ENCODE data around the gene RAD9A. TPM values are rescaled to one million over a fixed set of nuclear protein-coding genes. Genes with fewer than 3 reads are reported as not detected.

Gene RAD9A
- total RNA-seq: 30.7 and 31.6 TPM in 2 replicates

DNA sequence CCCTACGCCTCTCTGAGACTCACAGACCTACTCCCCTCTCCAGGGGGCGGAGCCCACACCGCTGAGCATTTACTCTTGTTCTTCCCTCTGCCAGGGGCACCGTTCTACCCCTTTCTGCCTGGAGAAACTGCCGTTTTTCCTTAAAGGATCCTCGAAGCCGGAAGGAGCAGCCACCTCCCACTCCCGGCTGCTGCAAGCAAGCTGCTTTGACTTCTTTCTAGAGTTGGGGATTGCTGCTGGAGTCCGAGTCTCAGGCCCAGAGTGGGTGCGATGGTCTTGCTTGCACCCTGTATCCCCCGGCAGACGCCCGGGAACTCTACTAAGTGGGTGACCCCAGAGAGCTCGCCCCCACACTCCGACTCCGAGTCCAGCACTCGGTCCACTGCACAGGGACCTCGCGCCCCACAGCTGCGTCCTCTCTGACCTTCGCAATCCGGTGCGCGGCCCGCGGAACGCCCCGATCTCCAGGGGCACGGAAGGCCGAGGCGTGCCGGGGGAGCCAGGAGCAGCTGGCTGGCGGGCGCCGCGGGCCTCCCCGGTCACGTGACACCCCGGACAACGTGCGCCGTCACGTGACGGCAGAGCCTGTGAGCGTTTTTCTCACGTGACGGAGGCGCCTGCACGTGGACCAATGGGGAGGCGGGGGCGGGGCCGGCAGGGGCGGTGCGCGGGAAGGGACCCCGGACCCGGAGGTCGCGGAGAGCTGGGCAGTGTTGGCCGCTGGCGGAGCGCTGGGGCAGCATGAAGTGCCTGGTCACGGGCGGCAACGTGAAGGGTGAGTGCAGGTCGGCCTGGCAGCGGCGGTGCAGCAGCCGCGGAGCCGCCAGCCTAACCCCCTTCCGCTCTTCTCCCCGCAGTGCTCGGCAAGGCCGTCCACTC is at the start of gene RAD9A:
RAD9A (plus strand) TSS at position 683 of the 879 bp plus-strand sequence; CDS start at position 742, 59 bp downstream.
- H3K4me3 Mint-ChIP-seq: peak within 1 kb of the TSS; percentile 90
- intact Hi-C loops (cut with micrococcal nuclease): loop anchor here (1.0 kb wide), 6 partner anchors 9 to 117 kb away; partner anchors contain the start of genes CDK2AP2, POLD4, PPP1CA and TMEM134
- peak; percentile 89 for DNase-seq (ENCODE audit: low spot score)
- peaks cover 14% of the 10 kb centered on the region for H3K36me3 Mint-ChIP-seq (ENCODE audit: low read depth)
- H3K9me3 Mint-ChIP-seq: no peaks in the 10 kb centered on the region
- peak within 1 kb of the TSS; percentile 67 for H3K27ac Mint-ChIP-seq
- peaks cover 35% of the 10 kb centered on the region for H3K4me1 Mint-ChIP-seq (ENCODE audit: low read depth)
- H3K27me3 Mint-ChIP-seq (ENCODE audit: insufficient read depth): peaks cover 4% of the 10 kb centered on the region

DNA sequence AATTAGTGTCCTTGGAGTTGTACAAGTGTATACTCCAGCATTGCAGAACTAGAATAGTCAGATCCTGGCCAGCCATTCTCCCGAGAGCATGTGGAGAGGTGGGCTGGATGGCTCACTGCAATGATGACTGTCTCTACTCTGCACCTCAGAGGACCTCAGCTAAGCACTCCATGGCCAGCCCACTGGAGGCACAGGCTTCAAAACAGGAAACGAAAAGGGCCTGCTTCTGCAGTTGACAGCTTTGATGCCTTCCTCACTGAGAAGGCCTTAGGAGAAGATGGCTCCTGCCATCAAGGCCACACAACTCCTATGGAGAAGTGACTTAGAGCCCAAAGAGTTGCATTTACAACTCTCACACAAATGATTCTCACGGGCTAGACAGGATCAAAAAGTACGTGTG is 47.5 kb upstream of the RAD9A start:
- Mint-ChIP-seq H3K4me3 (peak overlapping the region; percentile 71), H3K27ac (peak overlapping the region; percentile 71), H3K36me3 (ENCODE audit: low read depth) (peaks cover 2% of the 10 kb centered on the region), H3K9me3 (no peaks in the 10 kb centered on the region), H3K4me1 (ENCODE audit: low read depth) (peaks cover 29% of the 10 kb centered on the region), H3K27me3 (ENCODE audit: insufficient read depth) (no peaks in the 10 kb centered on the region)
- no peak for DNase-seq (ENCODE audit: low spot score)
- intact Hi-C loops (cut with micrococcal nuclease): no loop called here

DNA sequence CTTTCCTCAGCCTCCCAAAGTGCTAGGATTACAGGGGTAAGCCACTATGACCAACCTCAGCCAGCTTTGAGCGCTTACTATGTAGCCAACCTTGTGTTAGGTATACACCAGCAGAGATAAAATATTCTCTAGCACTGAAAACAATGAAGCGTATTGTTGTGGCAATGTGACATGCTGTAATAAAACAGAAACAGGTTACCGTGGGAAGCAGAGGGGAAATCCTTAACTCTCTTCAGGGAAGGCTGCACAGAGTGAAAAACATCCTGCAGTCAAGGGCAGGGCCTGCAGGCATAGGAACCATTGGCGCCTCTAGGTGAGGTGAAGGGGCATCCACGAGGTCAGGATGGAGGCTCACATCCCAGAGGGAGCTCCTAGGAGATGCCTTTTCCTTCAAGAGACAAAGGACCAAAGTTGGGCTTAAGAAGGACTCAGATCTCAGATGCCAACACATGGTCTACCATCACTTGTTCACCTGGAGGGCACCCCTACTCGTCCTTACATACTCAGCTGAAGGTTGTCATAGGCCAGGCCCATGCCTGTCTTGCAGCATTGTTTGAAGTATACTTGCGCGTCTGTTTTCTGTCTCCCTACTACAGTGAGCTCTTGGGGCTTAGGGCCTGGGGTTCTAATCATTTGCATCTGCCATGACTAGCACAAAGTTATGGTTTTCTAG is 46.4 kb upstream of the RAD9A start:
- no peak for DNase-seq (ENCODE audit: low spot score)
- H3K9me3 Mint-ChIP-seq: no peaks in the 10 kb centered on the region
- peak overlapping the region; percentile 55 for H3K4me3 Mint-ChIP-seq
- intact Hi-C loops (cut with micrococcal nuclease): loop anchor here (1.0 kb wide), 1 partner anchor 8 kb away; the partner anchor contains the start of gene POLD4
- peak overlapping the region; percentile 81 for H3K27ac Mint-ChIP-seq
- peaks cover 29% of the 10 kb centered on the region for H3K4me1 Mint-ChIP-seq (ENCODE audit: low read depth)
- peaks cover 2% of the 10 kb centered on the region for H3K36me3 Mint-ChIP-seq (ENCODE audit: low read depth)
- H3K27me3 Mint-ChIP-seq (ENCODE audit: insufficient read depth): no peaks in the 10 kb centered on the region

DNA sequence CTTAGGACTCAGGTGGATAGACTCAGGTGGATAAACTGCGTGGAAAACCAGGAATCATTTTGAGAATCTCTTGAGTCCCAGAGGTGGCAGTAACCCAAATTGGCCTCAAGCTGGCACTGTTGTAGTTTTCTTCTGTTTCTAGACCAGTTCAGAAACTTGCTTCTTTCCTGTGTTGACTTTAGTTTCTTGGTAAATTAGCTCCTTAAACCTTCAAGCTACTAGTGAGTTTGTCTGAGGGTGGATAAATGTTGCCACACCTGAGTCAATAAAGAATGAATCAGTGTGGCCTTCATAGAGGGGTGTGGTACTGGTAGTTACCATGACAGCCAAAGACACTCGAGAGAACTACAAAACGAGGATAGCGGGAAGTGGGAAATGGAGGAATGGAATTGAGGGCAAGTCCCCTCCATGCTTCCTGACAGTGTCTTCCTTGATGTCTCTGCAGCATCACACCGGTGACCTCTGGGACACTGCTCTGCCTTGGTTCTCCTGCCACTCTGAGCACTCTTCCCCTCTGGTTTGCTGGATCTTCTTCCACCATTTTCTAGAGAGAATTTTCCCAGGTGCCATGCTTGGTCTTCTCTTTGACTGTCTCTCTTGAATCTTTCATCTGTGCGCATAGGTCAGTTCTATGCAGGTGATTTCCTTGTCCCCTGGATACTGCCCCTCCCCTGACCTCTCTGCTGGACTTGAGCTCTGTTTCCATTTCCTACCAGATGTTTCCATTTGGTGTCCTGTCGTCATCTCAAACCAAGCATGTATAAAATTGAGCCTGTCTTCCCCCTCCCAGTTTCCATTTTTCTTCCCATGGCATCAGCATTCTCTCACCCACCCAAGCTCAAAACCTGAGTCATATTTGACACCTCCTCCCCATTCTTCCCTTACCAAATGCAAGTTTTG is 45.6 kb upstream of the RAD9A start:
- peaks cover 2% of the 10 kb centered on the region for H3K36me3 Mint-ChIP-seq (ENCODE audit: low read depth)
- H3K27ac Mint-ChIP-seq: peak overlapping the region; percentile 81
- peak overlapping the region; percentile 55 for H3K4me3 Mint-ChIP-seq
- H3K9me3 Mint-ChIP-seq: no peaks in the 10 kb centered on the region
- intact Hi-C loops (cut with micrococcal nuclease): loop anchor here (1.0 kb wide), 2 partner anchors 7 to 27 kb away; partner anchors contain the start of genes CLCF1 and POLD4
- no peaks in the 10 kb centered on the region for H3K27me3 Mint-ChIP-seq (ENCODE audit: insufficient read depth)
- DNase-seq (ENCODE audit: low spot score): no peak
- peaks cover 31% of the 10 kb centered on the region for H3K4me1 Mint-ChIP-seq (ENCODE audit: low read depth)

DNA sequence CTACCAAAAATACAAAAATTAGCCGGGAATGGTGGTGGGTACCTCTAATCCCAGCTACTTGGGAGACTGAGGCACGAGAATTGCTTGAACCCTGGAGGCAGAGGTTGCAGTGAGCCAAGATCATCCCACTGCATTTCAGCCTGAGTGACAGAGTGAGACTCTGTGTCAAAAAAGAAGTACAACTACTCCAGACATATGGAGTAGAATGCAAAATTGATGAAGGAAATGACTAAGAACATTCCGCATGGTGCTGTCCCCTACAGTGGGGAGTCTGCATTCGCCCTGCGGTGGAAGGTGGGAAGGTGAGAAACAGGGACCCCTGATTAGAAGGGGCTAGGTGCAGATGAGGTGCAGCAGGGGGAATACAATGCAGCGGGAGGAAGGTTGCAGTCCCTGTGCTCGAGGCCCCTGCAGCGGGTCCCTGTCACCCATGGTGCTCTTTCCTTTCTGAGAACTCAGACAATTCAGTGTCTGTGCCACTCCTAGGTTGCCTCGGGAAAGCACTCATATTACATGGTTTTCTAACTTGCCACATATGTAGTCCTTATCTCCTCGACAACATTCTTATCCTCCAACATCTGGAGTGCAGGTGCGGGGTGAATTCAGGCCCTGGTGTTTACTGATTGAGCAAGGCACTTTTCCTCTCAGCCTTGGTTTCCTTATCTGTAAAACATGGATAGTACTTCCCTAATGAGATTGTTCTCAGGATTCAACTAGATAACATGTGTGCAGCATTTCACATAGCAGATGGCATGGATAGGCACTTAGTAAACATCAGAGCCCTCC is 43.6 kb upstream of the RAD9A start:
- H3K27ac Mint-ChIP-seq: no peak overlapping the region
- H3K27me3 Mint-ChIP-seq (ENCODE audit: insufficient read depth): no peaks in the 10 kb centered on the region
- H3K4me3 Mint-ChIP-seq: no peak overlapping the region
- no peaks in the 10 kb centered on the region for H3K9me3 Mint-ChIP-seq
- DNase-seq (ENCODE audit: low spot score): no peak
- intact Hi-C loops (cut with micrococcal nuclease): no loop called here
- H3K36me3 Mint-ChIP-seq (ENCODE audit: low read depth): no peaks in the 10 kb centered on the region
- H3K4me1 Mint-ChIP-seq (ENCODE audit: low read depth): peaks cover 37% of the 10 kb centered on the region

DNA sequence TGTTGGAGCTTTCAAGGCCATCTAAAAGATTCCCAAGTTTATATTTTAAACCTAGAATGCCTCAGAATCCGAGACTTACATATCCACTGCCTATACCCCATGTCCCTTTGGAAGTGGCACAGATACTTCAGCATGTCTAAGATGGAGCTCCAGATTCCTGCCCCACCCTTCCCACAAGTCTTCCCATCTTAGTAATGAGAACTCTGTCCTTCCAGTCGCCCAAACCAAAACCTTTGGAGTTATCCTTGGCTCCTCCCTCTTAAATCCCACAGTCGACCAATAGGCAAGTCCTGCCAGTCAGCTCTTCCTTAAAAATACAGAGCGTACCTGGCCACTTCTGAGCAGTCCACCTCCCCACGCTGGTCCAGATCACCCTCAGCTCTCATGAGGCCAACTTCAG is 42.8 kb upstream of the RAD9A start:
- no peak for DNase-seq (ENCODE audit: low spot score)
- Mint-ChIP-seq H3K27ac (no peak overlapping the region), H3K4me1 (ENCODE audit: low read depth) (peaks cover 40% of the 10 kb centered on the region), H3K27me3 (ENCODE audit: insufficient read depth) (no peaks in the 10 kb centered on the region), H3K4me3 (no peak overlapping the region), H3K9me3 (no peaks in the 10 kb centered on the region), H3K36me3 (ENCODE audit: low read depth) (no peaks in the 10 kb centered on the region)
- intact Hi-C loops (cut with micrococcal nuclease): no loop called here

DNA sequence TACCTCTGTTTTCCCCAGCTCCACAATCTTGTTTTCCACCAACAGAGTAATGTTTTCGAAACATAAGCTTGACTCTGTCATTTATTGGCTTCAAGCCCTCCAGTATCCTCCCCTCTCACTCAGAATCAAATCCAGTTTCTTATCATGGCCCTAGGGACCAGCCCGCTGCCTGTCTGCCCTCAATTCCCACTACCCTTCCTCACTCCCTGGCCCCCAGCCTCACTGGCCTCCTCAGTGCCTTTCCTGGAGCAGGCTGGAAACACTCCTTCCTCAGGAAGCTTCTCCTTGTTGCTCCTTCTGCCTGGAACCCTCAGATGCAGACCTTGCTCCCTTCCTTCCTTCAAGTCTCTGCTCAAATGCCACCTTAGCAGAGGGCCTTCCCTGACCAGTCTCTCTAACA is 42.3 kb upstream of the RAD9A start:
- DNase-seq (ENCODE audit: low spot score): no peak
- Mint-ChIP-seq H3K36me3 (ENCODE audit: low read depth) (no peaks in the 10 kb centered on the region), H3K4me1 (ENCODE audit: low read depth) (peaks cover 40% of the 10 kb centered on the region), H3K9me3 (no peaks in the 10 kb centered on the region), H3K27me3 (ENCODE audit: insufficient read depth) (no peaks in the 10 kb centered on the region), H3K4me3 (no peak overlapping the region), H3K27ac (no peak overlapping the region)
- intact Hi-C loops (cut with micrococcal nuclease): no loop called here

DNA sequence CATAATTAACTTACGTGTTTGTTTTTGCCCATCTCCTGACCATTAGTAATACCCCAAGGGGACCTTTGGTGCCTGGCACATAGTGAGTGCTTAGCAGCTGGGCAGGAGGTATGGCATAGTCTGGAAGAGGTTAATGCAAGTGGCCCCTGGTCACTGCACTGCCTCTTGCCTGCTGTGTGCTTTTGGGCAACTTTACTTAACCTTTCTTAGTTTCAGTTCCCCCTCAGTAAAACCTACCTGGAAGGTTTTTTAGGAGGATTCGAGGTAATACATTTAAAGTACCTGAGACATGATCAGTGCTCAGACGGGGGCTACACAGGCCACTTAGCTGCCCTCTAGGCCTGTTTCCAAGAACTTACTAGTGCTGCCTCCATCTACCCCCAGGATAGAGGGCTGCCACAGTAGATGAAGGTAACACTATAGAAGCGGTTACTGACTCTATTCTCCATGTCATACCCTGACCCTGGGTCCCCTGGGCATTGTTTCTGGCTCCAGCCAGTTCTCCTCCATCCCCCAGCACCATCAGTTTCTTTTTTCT is 41.8 kb upstream of the RAD9A start:
- intact Hi-C loops (cut with micrococcal nuclease): loop anchor here (5.0 to 10.0 kb wide), 3 partner anchors 117 to 457 kb away; partner anchors contain the start of genes GSTP1 and TMEM134
- H3K4me1 Mint-ChIP-seq (ENCODE audit: low read depth): peaks cover 40% of the 10 kb centered on the region
- H3K27ac Mint-ChIP-seq: no peak overlapping the region
- H3K36me3 Mint-ChIP-seq (ENCODE audit: low read depth): no peaks in the 10 kb centered on the region
- no peaks in the 10 kb centered on the region for H3K9me3 Mint-ChIP-seq
- H3K4me3 Mint-ChIP-seq: no peak overlapping the region
- no peaks in the 10 kb centered on the region for H3K27me3 Mint-ChIP-seq (ENCODE audit: insufficient read depth)
- DNase-seq (ENCODE audit: low spot score): no peak

DNA sequence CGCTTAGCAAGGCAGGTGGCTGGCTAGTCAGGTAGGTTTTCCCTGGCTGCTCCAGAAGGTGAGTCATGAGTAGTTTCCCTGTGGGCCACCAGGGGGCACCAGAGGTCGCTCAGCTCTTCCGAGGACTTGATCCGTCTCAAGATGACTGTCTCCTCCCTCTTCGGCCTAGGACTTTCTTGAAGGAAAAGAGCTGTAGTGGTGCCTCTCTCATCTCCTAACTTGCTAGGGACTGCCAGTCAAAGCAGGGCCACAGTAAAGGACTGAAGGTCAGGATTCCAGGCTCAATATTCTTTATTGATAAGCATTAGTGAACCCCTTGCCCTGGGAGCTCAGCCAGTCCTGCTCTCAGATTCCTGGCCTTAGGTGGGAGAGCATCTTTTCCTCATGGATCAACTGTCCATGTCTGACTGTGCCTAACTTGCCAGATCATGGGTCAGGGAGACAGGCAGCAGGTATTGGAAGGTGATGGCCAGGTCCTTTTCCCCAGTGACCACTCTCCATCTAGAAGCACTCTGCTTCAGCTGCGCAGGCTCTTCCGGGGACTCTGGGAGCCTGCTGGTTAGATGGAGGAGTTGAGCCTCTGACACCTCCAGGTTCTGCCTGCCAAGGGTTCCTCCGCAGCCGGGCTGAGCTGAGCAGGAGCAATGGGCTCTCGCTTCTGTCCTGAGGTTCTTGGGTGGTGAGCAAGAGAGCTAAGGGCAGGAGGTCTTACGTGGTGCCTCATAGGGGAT is 40.3 kb upstream of the RAD9A start:
- Mint-ChIP-seq H3K27me3 (ENCODE audit: insufficient read depth) (no peaks in the 10 kb centered on the region), H3K9me3 (no peaks in the 10 kb centered on the region), H3K4me3 (peak overlapping the region; percentile 57), H3K27ac (peak overlapping the region; percentile 71), H3K36me3 (ENCODE audit: low read depth) (no peaks in the 10 kb centered on the region), H3K4me1 (ENCODE audit: low read depth) (peaks cover 31% of the 10 kb centered on the region)
- intact Hi-C loops (cut with micrococcal nuclease): loop anchor here (1.0 to 10.0 kb wide), 7 partner anchors 31 to 1063 kb away; partner anchors contain the start of genes GSTP1, PC, TMEM134 and YIF1A
- DNase-seq (ENCODE audit: low spot score): peak; percentile 45

DNA sequence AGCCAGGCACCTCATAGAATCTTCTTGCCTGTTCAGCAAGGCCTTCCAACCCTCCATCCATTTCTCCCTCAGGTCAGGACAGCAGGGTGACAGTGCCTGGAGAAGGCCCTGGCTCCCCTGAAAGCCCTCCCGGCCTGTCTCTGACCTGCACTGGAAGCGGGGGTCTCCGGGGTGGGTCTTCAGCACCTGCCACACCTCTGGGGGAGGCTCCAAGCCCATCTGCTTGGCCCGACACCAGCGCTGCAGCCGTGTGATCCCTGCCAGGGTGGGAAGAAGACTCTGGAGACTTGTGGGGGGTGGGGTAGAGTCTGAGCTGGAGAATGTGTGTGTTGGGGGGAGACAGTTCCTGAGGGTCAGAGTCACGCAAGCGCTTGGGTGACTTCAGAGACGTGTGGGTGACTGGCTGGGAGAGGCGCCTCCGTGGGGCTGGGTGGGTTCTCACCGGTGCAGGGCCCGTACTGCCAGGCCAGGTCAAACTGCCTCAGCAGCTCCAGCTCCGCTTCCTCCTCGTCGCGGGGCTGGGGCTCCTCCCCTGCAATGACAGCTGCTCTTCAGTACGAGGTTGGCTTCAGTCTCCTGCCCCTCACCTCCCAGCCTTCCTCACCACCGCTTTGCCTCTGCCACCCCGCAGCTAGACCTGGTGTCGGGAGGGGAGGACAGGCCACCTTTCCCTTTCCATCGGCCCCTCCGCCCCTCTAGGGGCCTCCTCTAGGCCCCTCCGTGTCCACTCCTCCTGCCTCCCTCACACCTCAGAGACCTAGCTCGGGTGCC is 39.1 kb upstream of the RAD9A start:
- peak overlapping the region; percentile 94 for H3K4me3 Mint-ChIP-seq
- peak overlapping the region; percentile 98 for H3K27ac Mint-ChIP-seq
- peaks cover under 1% of the 10 kb centered on the region for H3K27me3 Mint-ChIP-seq (ENCODE audit: insufficient read depth)
- intact Hi-C loops (cut with micrococcal nuclease): loop anchor here (1.0 to 10.0 kb wide), 11 partner anchors 7 to 1064 kb away; partner anchors contain the start of genes CLCF1, GSTP1, PC and RAD9A
- H3K36me3 Mint-ChIP-seq (ENCODE audit: low read depth): no peaks in the 10 kb centered on the region
- peak; percentile 50 for DNase-seq (ENCODE audit: low spot score)
- peaks cover 34% of the 10 kb centered on the region for H3K4me1 Mint-ChIP-seq (ENCODE audit: low read depth)
- no peaks in the 10 kb centered on the region for H3K9me3 Mint-ChIP-seq

Data from activated T-helper 1 cell treated with anti-CD3 and anti-CD28 coated beads, Interleukin-12 subunit alpha, Interleukin-12 subunit beta, Interleukin-2, Interleukin-4 antibody, amounts not matched to agents 30 ng/mL and 10 ng/mL and 1 ng/mL, durations not matched to agents 14 hours and 24 hours and 36 hours (primary cell).